ENCODE results near the gene MACROD2.

The MACROD2 gene

DNA sequence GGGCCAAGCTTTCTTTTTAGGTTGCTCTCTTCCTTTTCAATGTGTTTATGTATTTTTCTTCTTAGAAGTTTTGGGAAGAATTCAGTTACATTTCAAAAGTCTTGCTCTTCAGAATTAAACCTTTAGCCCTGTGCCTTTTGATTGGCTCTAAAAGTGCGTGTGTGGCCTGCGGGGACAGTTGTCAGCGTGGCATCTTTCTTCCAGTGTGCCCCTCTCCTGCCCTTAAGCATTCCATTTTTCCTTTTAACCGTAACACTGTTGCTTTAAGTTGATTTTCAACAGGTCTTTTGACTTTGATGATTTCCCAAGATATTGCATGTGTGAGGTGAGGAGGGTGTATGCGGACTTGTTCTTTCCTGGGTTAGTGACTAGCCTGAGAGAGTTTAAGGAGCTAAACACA, 1341.2 kb downstream of the MACROD2 start:
- no peak overlapping the region for H3K4me3 ChIP-seq (ENCODE audit: low read depth, low read length)
- TF ChIP-seq, protein P1, sequence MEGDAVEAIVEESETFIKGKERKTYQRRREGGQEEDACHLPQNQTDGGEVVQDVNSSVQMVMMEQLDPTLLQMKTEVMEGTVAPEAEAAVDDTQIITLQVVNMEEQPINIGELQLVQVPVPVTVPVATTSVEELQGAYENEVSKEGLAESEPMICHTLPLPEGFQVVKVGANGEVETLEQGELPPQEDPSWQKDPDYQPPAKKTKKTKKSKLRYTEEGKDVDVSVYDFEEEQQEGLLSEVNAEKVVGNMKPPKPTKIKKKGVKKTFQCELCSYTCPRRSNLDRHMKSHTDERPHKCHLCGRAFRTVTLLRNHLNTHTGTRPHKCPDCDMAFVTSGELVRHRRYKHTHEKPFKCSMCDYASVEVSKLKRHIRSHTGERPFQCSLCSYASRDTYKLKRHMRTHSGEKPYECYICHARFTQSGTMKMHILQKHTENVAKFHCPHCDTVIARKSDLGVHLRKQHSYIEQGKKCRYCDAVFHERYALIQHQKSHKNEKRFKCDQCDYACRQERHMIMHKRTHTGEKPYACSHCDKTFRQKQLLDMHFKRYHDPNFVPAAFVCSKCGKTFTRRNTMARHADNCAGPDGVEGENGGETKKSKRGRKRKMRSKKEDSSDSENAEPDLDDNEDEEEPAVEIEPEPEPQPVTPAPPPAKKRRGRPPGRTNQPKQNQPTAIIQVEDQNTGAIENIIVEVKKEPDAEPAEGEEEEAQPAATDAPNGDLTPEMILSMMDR (IDR thresholded peaks at IDR 0.05; ENCODE audit: borderline replicate concordance, insufficient read depth, low read depth, low read length), result no peak

DNA sequence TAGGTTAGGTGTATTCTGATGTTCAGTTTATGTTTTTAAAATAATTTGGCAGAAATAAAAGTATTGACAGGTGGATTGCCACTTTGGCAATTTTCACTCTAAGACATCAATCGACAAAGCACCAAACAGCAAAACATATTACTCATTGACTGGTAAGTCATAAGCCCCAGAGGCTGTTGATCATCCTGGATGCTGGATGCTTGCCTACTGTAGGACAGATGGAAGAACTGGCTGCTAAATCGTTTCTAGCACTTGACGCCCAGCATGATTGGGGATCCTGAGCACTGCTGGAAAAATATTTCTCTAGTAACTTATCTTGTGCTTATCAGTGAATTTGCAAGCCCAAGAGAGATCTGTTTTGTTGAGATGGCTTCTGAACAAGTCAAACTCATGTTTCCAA, 1343.9 kb downstream of the MACROD2 start:
- TF ChIP-seq, protein P1 (IDR thresholded peaks at IDR 0.05; ENCODE audit: borderline replicate concordance, insufficient read depth, low read depth, low read length), result no peak
- H3K4me3 ChIP-seq (ENCODE audit: low read depth, low read length), result no peak overlapping the region

DNA sequence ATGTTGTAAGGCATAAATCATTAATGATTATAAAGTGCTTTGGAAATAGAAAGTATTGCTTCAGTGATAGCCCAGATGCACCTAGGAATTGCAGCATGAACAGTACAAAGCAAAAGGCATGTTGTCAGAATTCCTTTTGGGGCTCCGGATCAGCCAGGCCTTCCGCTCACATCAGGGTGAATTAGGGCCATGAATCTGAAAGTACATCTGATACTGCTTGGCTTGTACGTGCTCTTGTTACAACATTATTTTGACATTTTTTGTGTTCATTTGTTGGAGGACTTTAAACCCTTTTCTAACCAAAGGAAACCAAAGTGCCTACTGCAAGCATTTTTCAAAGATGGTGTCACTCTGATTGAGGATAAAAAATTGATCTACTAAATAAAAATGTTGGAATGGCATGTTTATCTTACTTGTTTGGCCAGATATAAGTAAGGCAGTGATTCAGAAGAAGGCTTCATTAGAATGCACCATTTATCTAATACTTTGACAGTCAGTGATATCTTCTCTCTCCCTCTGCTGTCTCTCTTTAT, 1347.7 kb downstream of the MACROD2 start:
- TF ChIP-seq, protein P1 (IDR thresholded peaks at IDR 0.05; ENCODE audit: borderline replicate concordance, insufficient read depth, low read depth, low read length), result no peak
- H3K4me3 ChIP-seq (ENCODE audit: low read depth, low read length), result no peak overlapping the region

DNA sequence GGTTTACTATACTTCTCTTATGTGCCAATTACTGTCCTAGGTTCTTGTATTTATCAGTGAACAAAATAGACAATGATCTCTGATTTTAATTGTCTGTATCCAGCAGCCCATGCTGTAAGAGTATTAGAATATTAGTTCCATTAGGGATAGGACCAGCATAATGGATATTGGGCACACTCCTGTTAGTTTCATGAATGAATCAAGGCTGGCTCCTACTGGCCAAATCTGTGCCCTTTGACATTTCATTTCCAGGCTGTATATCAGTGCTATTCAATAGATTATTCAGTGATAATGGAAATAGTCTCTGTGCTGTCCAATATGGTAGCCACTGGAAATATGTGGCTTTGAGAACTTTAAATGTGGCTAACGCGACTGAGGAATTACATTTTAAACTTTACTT, 1350.0 kb downstream of the MACROD2 start:
- no peak overlapping the region for H3K4me3 ChIP-seq (ENCODE audit: low read depth, low read length)
- TF ChIP-seq, protein P1 (IDR thresholded peaks at IDR 0.05; ENCODE audit: borderline replicate concordance, insufficient read depth, low read depth, low read length), result no peak

DNA sequence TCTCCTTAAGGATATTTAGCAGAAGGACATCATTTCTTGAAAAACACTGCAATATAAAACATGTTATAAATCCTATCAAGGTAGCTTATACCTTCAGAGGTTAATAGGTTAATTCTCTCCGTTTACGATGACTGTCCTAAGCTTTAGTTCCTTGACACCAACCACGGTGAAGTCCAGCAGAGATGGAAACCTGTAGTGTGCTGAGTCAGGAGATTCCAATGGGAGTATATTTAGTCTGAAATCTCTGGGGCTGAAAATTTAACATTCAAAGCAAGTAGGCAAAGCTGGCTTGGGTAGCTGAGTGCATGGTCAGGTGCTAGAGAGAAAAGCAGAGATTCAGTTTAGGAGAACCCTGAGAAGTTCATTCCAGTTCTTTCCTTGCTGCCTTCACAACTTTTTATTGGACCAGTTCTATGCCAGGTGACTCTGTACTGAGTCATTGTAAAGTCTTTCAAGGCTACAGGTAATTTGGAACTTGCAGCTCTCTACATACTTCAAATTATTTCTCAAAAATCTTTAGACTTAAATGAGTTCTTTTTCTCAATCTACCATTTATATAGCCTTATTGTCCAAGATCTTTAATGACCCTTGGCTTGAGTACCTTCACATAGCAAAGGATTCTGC, 1351.5 kb downstream of the MACROD2 start:
- TF ChIP-seq, protein P1 (IDR thresholded peaks at IDR 0.05; ENCODE audit: borderline replicate concordance, insufficient read depth, low read depth, low read length), result no peak
- H3K4me3 ChIP-seq (ENCODE audit: low read depth, low read length), result no peak overlapping the region

GRCh38 chr20:15359056-15359455, 1363.7 kb downstream of the MACROD2 start:
- TF ChIP-seq, protein P1 (IDR thresholded peaks at IDR 0.05; ENCODE audit: borderline replicate concordance, insufficient read depth, low read depth, low read length), result no peak
- H3K4me3 ChIP-seq (ENCODE audit: low read depth, low read length), result no peak overlapping the region

GRCh38 chr20:15362849-15363248, 1367.5 kb downstream of the MACROD2 start:
- TF ChIP-seq, protein P1 (IDR thresholded peaks at IDR 0.05; ENCODE audit: borderline replicate concordance, insufficient read depth, low read depth, low read length), result no peak
- H3K4me3 ChIP-seq (ENCODE audit: low read depth, low read length), result no peak overlapping the region

All from GM12875 (cell line).